Heart left ventricle (tissue), 16 donors: ENCODE measurements around the gene TECR. TPM values are rescaled to one million over a fixed set of nuclear protein-coding genes. Genes with fewer than 3 reads are reported as not detected.

Source experiments
- ATAC-seq, 4 donors: fragments of 200-7000 bp; cut with Tn5 transposase; one replicate each; pipeline ENCODE4 v1.9.1; 2020 to 2022; ENCODE audit warnings: moderate library complexity in 4 of 4, mild to moderate bottlenecking in 3 of 4, moderate number of reproducible peaks in 1 of 4
- DNase-seq, 5 donors: peaks; one replicate each; pipeline ENCODE4 v3.0.0-alpha.2; 2020
- H3K27ac ChIP-seq, 12 donors: fragments of 200-600 bp; sonication (generic) in 4 of 12; one replicate each; pipeline versions ENCODE4 v1.5.0 to v1.8.0; 2016 to 2022; ENCODE audit warnings: mild to moderate bottlenecking in 2 of 12
- H3K27me3 ChIP-seq, 9 donors: fragments of 200-600 bp; sonication (generic) in 2 of 9; one replicate each; pipeline versions ENCODE4 v1.5.1 to v1.8.0; 2016 to 2022; ENCODE audit warnings: mild to moderate bottlenecking in 3 of 9
- H3K36me3 ChIP-seq, 9 donors: fragments of 200-600 bp; sonication (generic) in 2 of 9; one replicate each; pipeline versions ENCODE4 v1.5.0 to v1.8.0; 2018 to 2022; ENCODE audit warnings: mild to moderate bottlenecking in 2 of 9
- H3K4me1 ChIP-seq, 12 donors: fragments of 200-600 bp; sonication (generic) in 4 of 12; one replicate each; pipeline versions ENCODE4 v1.5.0 to v1.8.0; 2016 to 2022; ENCODE audit warnings: mild to moderate bottlenecking in 3 of 12
- H3K4me3 ChIP-seq, 12 donors: fragments of 200-600 bp; sonication (generic) in 4 of 12; one replicate each; pipeline versions ENCODE4 v1.5.0 to v1.8.0; 2017 to 2022; ENCODE audit warnings: mild to moderate bottlenecking in 9 of 12, moderate library complexity in 4 of 12
- H3K9me3 ChIP-seq, 12 donors: fragments of 200-600 bp; sonication (generic) in 4 of 12; one replicate each; pipeline versions ENCODE4 v1.5.0 to v1.8.0; 2016 to 2022; ENCODE audit warnings: mild to moderate bottlenecking in 1 of 12
- POLR2A ChIP-seq, 2 donors: fragments of 450-650 bp; IDR thresholded peaks; one replicate each; pipeline ENCODE4 v1.6.1; 2017; ENCODE audit warnings: antibody characterized with exemption in 2 of 2, mild to moderate bottlenecking in 2 of 2, moderate library complexity in 2 of 2
- WGBS, 4 donors: extraction: QIAGEN DNeasy Blood & Tissue Kit in 2 of 4; methylation state at CpG; one replicate each; pipeline versions ENCODE4 v1.1.5 to v1.1.7; 2013 to 2018; 5-methylcytosine and 5-hydroxymethylcytosine counted together
- intact Hi-C, 10 donors: fragments of 100-400 bp; cut with DNase I; formaldehyde crosslinking; loops; one replicate each; pipeline versions ENCODE4 v1.11.1 to v1.14.2; 2022
- polyA plus RNA-seq, 2 donors: library from polyadenylated mRNA; stranded (reverse); fragments of 200-250 nt; gene quantifications; one replicate each; pipeline ENCODE4 v1.2.3, GENCODE V29; 2013
- total RNA-seq, 9 donors: library from RNA; depleted of rRNA in 2 of 9; stranded (reverse); fragments of >200 nt in 2 of 9; fragmentation: NEBNext Ultra II Directional in 3 of 9; extraction: Animal tissue kit (Norgen Biotek cat#: 25700) in 3 of 9; gene quantifications; one replicate each; pipeline versions ENCODE4 v1.1.0 to v1.2.4, GENCODE V29; 2016 to 2023
- TF ChIP-seq, protein P1 (sequence below), 12 donors: fragments of 200-600 bp; sonication (generic) in 4 of 12; IDR thresholded peaks; one replicate each; pipeline versions ENCODE4 v1.5.0 to v1.8.0; 2018 to 2022; ENCODE audit warnings: antibody characterized with exemption in 12 of 12, mild to moderate bottlenecking in 5 of 12
- donor health status: ischemic (EF 13 %, LVEDD 7.1; RV severe dilation, severe dysfunction).
- donor health status: healthy with polysubstance abuse.
- donor health status: DM: no; HTN: yes; CAD: no.
- donor health status: DM: no; HTN: no; CAD: no.
- donor health status: ischemic (EF 25% LVEDD 6.9; RV normal size, moderate dysfunction).
- donor health status: ischemic (EF 25% LVEDD 5.7; RV mildly dilated, moderate dysfunction).
- donor health status: healthy.
- donor health status: DM: yes; HTN: yes; CAD: no.
- donor health status: ischemic (EF 35%, LVEDD 5.7; RV mildly dilated, moderate dysfunction).
- donor health status: nonischemic (EF 11% LVEDD 7.7; RV severe dilation, severe dysfunction).
- donor health status: DM: yes; HTN: yes; CAD: no.
- donor health status: PGD.
- donor health status: ischemic (EF 29% LVEDD 5.4; RV normal size, mild dysfunction).
- donor health status: nonischemic (EF 23%, LVEDD 6.1; RV moderate dilation, normal function).

TECR gene
- total and polyA plus RNA-seq, 11 donors = 48.1 to 102 (median 71.7) TPM

DNA sequence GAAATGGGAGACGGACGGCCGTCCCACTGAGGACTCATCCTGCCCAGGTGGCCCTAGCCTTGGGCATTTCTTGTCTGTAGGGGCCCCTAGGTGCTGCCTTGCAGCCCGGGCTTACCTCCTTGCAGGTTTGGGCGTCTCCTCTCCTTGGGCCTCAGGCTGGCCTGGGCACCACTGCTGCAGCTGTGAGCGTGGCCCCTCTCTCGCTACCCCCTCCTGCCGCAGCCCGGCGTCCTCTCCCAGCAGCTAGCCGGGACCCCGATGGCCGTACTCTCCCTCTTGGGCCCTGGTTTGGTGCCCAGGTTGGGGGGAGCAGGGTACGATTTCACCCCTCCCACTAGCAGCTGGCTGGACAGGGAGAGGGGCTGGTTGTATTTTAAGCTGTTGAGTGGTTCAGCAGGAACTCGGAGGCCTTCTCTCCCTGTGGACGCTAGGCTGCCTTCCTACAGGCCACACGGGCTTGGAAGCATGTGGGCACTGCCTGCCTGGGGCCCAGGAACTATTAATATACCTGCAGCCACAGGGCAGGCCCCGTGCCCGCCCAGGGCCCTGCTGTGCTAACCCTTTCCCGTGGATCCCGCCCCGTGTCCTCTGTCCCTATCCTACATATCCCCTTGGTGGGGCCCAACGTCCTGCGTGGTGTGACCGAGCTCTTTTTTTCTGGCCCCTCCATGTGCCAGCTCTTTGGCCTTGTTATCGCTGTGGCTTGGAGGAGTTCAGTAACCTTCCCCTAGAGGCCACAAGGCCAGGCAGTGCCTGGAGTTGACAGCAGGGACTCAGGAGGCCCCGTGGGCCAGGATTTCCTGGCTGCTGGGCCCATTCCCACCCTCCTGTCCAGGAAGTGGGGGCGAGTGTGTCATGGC is 30.8 kb downstream of the TECR start:
- peaks cover 0 to 70% (median 45%) of the 10 kb centered on the region in 12 donors for H3K4me1 ChIP-seq
- H3K27ac ChIP-seq = peak overlapping the region; percentile 72 to 97 (median 92)
- H3K27me3 ChIP-seq = no peaks in the 10 kb centered on the region
- peak overlapping the region in 9 of 12 donors; percentile 5 to 37 (median 27) for H3K4me3 ChIP-seq
- DNase-seq (peak; percentile 64 to 85 (median 76)), ATAC-seq (peak; percentile 48 to 77 (median 64))
- peaks cover 0 to 10% (median 2%) of the 10 kb centered on the region in 9 donors for H3K36me3 ChIP-seq
- no peaks in the 10 kb centered on the region for H3K9me3 ChIP-seq
- 32 to 44% (median 37%) methylated on average over 24 to 28 of the region's 28 CpGs for WGBS, 4 donors
- TF ChIP-seq, protein P1, sequence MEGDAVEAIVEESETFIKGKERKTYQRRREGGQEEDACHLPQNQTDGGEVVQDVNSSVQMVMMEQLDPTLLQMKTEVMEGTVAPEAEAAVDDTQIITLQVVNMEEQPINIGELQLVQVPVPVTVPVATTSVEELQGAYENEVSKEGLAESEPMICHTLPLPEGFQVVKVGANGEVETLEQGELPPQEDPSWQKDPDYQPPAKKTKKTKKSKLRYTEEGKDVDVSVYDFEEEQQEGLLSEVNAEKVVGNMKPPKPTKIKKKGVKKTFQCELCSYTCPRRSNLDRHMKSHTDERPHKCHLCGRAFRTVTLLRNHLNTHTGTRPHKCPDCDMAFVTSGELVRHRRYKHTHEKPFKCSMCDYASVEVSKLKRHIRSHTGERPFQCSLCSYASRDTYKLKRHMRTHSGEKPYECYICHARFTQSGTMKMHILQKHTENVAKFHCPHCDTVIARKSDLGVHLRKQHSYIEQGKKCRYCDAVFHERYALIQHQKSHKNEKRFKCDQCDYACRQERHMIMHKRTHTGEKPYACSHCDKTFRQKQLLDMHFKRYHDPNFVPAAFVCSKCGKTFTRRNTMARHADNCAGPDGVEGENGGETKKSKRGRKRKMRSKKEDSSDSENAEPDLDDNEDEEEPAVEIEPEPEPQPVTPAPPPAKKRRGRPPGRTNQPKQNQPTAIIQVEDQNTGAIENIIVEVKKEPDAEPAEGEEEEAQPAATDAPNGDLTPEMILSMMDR (IDR thresholded peaks at IDR 0.05) = peak in 1 of 12 donors; percentile 11
- TF ChIP-seq POLR2A (IDR thresholded peaks at IDR 0.05) = no peak
- intact Hi-C loops = no loop called here

GRCh38 chr19:14560776-14561108 is 31.3 kb downstream of the TECR start:
- Histone ChIP-seq H3K4me3 (no peak overlapping the region), H3K9me3 (no peaks in the 10 kb centered on the region), H3K36me3 (peaks cover 0 to 15% (median 6%) of the 10 kb centered on the region in 9 donors), H3K27me3 (no peaks in the 10 kb centered on the region), H3K27ac (peak overlapping the region; percentile 72 to 97 (median 92)), H3K4me1 (peaks cover 0 to 70% (median 45%) of the 10 kb centered on the region in 12 donors)
- intact Hi-C loops = no loop called here
- ATAC-seq (peak in 2 of 4 donors; percentile 0), DNase-seq (no peak)
- no peak for TF ChIP-seq POLR2A (IDR thresholded peaks at IDR 0.05)
- TF ChIP-seq, protein P1 (IDR thresholded peaks at IDR 0.05) = no peak
- WGBS, 4 donors = 66 to 71% (median 69%) methylated on average over 6 of the region's 6 CpGs; no CpG with 5 or more reads in 1 of the 4 donors

DNA sequence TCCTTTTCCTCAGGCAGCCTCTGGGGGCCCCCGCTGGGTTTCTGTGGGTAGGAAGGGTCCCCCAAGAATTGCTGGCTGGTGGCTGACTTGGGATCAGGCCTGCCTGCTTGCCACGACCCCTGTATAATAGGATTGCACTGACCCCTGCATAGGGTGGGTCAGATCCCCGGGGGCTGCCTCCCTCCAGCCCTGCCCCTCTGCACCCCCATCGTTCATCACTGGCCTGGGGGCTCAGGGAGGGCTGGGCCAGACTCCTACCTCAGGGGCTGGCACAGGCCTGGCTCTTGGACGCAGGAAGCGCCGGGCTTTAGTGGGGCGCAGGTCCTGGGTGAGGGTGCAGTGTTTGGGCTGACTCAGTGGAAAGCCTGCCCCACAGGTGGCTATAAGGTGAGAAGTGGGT is 31.9 kb downstream of the TECR start:
- Histone ChIP-seq H3K27ac (peak overlapping the region; percentile 72 to 97 (median 92)), H3K9me3 (no peaks in the 10 kb centered on the region), H3K4me3 (no peak overlapping the region), H3K27me3 (no peaks in the 10 kb centered on the region), H3K4me1 (peaks cover 0 to 67% (median 44%) of the 10 kb centered on the region in 12 donors), H3K36me3 (peaks cover 0 to 20% (median 10%) of the 10 kb centered on the region in 9 donors)
- intact Hi-C loops = no loop called here
- TF ChIP-seq POLR2A (IDR thresholded peaks at IDR 0.05) = no peak
- TF ChIP-seq, protein P1 (IDR thresholded peaks at IDR 0.05) = no peak
- DNase-seq (no peak), ATAC-seq (no peak)
- 70 to 85% (median 80%) methylated on average over 2 to 8 of the region's 8 CpGs for WGBS, 4 donors

GRCh38 chr19:14561847-14562351 is 32.5 kb downstream of the TECR start:
- DNase-seq (peak in 4 of 5 donors; percentile 53 to 71 (median 68)), ATAC-seq (peak; percentile 25 to 57 (median 42))
- peak overlapping the region in 5 of 12 donors; percentile 7 to 28 (median 10) for H3K4me3 ChIP-seq
- H3K27ac ChIP-seq = peak overlapping the region; percentile 72 to 97 (median 92)
- H3K9me3 ChIP-seq = no peaks in the 10 kb centered on the region
- peaks cover 0 to 62% (median 39%) of the 10 kb centered on the region in 12 donors for H3K4me1 ChIP-seq
- intact Hi-C loops = no loop called here
- TF ChIP-seq, protein P1 (IDR thresholded peaks at IDR 0.05) = no peak
- TF ChIP-seq POLR2A (IDR thresholded peaks at IDR 0.05) = no peak
- no peaks in the 10 kb centered on the region for H3K27me3 ChIP-seq
- H3K36me3 ChIP-seq = peaks cover 0 to 21% (median 10%) of the 10 kb centered on the region in 9 donors
- 27 to 54% (median 36%) methylated on average over 15 to 22 of the region's 22 CpGs for WGBS, 4 donors
